Brain microvascular endothelial cell (primary cell): ENCODE data around the gene TMEM131.

Experiments
- DNase-seq: peaks from one replicate; pipeline ENCODE4 v3.0.0-alpha.2; 2020
- H3K27ac ChIP-seq: fragments of 250-450 bp; sonication (Bioruptor Pico); 2 replicates; pipeline ENCODE4 v1.5.1; 2020; ENCODE audit warnings: mild to moderate bottlenecking, moderate library complexity
- H3K27me3 ChIP-seq: fragments of 250-450 bp; sonication (Bioruptor Pico); replicated peaks from 2 replicates; pipeline ENCODE4 v1.5.1; 2020; ENCODE audit warnings: mild to moderate bottlenecking
- H3K36me3 ChIP-seq: fragments of 250-450 bp; sonication (Bioruptor Pico); replicated peaks from 2 replicates; pipeline ENCODE4 v1.5.1; 2020; ENCODE audit warnings: mild to moderate bottlenecking
- H3K4me3 ChIP-seq: 2 replicates; pipeline ENCODE4 v1.5.1; 2011; ENCODE audit warnings: low read depth, mild to moderate bottlenecking, control low read depth, low read length, moderate library complexity
- in situ Hi-C: cut with HindIII; loops from 2 replicates; pipeline ENCODE4 v1.10.0; 2017; ENCODE audit warnings: low sequenced_read_pairs, low pct_ligation_motif_present
- TF ChIP-seq, protein P1 (sequence below): IDR thresholded peaks from 2 replicates; pipeline ENCODE4 v1.5.1; 2011; ENCODE audit warnings: low read depth, mild to moderate bottlenecking, moderate library complexity, low read length, control low read depth, inconsistent platforms; ENCODE audit errors: missing control alignments

TMEM131 gene

GRCh38 chr2:97735161-97735561 lies 260.6 kb downstream of the TMEM131 start:
- no peaks in the 10 kb centered on the region for H3K27me3 ChIP-seq
- H3K36me3 ChIP-seq = no peaks in the 10 kb centered on the region
- no peak for DNase-seq
- no peak overlapping the region for H3K4me3 ChIP-seq
- in situ Hi-C loops = no loop called here
- no peak overlapping the region for H3K27ac ChIP-seq
- TF ChIP-seq, protein P1, sequence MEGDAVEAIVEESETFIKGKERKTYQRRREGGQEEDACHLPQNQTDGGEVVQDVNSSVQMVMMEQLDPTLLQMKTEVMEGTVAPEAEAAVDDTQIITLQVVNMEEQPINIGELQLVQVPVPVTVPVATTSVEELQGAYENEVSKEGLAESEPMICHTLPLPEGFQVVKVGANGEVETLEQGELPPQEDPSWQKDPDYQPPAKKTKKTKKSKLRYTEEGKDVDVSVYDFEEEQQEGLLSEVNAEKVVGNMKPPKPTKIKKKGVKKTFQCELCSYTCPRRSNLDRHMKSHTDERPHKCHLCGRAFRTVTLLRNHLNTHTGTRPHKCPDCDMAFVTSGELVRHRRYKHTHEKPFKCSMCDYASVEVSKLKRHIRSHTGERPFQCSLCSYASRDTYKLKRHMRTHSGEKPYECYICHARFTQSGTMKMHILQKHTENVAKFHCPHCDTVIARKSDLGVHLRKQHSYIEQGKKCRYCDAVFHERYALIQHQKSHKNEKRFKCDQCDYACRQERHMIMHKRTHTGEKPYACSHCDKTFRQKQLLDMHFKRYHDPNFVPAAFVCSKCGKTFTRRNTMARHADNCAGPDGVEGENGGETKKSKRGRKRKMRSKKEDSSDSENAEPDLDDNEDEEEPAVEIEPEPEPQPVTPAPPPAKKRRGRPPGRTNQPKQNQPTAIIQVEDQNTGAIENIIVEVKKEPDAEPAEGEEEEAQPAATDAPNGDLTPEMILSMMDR = no peak

DNA sequence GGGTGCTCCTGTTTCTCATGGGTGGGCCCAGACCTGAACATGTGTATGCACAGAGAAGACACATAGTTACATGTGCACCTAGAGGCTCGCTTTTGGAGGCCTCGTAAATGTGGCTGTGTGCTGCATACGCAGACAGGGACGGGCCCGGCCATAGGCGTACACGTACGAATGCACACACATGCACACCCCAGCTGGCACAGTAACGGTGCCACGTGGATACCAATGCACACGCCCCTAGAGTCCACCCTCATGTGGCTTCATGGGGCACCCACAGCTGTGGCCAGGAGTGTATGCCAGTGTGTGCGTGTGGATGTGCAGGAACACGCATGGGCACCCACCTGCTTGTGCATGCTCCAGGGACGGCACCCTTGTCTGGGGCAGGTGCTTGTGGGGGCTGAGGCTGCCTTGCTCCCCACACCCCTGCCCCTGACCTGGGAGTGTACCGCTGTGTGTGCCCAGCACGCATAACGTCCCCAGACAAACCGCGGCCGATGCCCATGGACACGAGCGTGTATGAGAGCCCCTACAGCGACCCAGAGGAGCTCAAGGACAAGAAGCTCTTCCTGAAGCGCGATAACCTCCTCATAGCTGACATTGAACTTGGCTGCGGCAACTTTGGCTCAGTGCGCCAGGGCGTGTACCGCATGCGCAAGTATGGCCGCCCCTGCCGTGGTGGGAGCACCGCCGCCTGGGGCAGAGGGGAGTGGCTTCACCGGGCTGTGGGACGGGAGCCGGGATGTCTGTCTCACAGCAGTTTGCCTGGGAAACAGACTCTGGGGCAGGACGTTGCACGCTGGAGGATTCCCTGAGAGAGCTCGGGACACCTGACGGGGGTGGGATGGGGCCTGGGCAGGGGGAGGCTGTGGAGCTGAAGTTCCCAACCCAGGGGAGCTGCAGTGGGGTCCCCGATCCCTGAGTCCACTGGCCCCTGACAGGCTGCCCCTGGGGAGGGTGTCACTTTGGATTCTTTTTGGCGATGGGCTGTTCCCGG lies 261.4 kb downstream of the TMEM131 start:
- TF ChIP-seq, protein P1 = no peak
- in situ Hi-C loops = no loop called here
- Histone ChIP-seq H3K27ac (no peak overlapping the region), H3K36me3 (no peaks in the 10 kb centered on the region), H3K27me3 (no peaks in the 10 kb centered on the region), H3K4me3 (no peak overlapping the region)
- no peak for DNase-seq

- DNase-seq = no peak
- H3K27me3 ChIP-seq = no peaks in the 10 kb centered on the region
- no peak overlapping the region for H3K27ac ChIP-seq
- H3K36me3 ChIP-seq = no peaks in the 10 kb centered on the region
- no peak overlapping the region for H3K4me3 ChIP-seq
- in situ Hi-C loops = no loop called here
- TF ChIP-seq, protein P1 = no peak
Measured at GRCh38 chr2:97733341-97734035, 262.3 kb downstream of the TMEM131 start.

DNA sequence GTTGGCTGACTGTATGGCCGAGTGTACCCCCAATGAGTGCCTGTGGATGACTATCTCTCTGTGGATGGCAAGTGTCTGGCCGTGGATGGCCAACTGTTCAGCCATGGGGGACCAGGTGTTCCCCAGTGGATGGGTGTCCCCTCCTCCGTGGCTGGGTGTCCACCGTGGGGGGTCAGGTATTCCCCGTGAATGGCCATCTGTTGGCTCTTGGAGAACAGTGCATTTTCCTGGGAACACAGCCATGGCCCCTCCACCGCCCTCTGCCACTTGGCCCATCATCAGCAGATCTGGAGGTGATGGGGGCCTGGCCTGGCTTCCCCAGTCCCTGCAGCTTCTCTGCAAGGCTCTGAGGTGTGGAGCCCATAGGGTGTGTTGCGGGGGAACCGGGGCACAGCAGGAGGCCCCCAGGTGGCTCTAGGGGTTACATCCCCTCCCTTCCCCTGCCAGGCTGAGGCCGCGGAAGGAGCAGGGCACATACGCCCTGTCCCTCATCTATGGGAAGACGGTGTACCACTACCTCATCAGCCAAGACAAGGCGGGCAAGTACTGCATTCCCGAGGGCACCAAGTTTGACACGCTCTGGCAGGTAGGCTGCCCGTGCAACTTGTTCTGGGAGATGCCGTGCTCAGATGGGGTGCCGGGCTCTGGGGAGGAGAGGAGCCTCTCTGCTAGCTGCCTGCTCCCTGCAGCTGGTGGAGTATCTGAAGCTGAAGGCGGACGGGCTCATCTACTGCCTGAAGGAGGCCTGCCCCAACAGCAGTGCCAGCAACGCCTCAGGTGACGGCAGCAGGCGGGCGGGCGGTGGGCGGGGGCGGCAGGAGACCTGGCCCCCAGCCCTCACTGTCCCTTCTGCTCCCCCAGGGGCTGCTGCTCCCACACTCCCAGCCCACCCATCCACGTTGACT lies 263.1 kb downstream of the TMEM131 start:
- Histone ChIP-seq H3K27ac (no peak overlapping the region), H3K36me3 (no peaks in the 10 kb centered on the region)
- in situ Hi-C loops = no loop called here

More for the DNA sequence above, 263.1 kb downstream of the TMEM131 start:
- H3K4me3 ChIP-seq = no peak overlapping the region
- H3K27me3 ChIP-seq = no peaks in the 10 kb centered on the region
- no peak for DNase-seq
- TF ChIP-seq, protein P1 = no peak
